Lower leg skin (tissue), 3 donors: Measurements from ENCODE around the gene GNAI3.

Source experiments
- CTCF ChIP-seq, 3 donors: fragments of 450-650 bp; IDR thresholded peaks; one replicate each; pipeline ENCODE4 v1.5.1; 2016; ENCODE audit warnings: antibody characterized with exemption in 3 of 3, mild to moderate bottlenecking in 3 of 3, moderate library complexity in 2 of 3
- POLR2A ChIP-seq, 2 donors: fragments of 450-650 bp; IDR thresholded peaks; one replicate each; pipeline ENCODE4 v1.6.1; 2016 to 2017; ENCODE audit warnings: antibody characterized with exemption in 2 of 2, mild to moderate bottlenecking in 1 of 2, moderate library complexity in 1 of 2

GRCh38 chr1:109625176-109625575 lies 76.8 kb downstream of the GNAI3 start:
- TF ChIP-seq CTCF (IDR thresholded peaks at IDR 0.05) (no peak), POLR2A (IDR thresholded peaks at IDR 0.05) (no peak)
